GM18520 (cell line): ENCODE measurements around the gene PPP1R14D.

Source experiments
- ATAC-seq: cut with Tn5 transposase; IDR thresholded peaks from one replicate; pipeline ENCODE4 v1.9.1; 2021; ENCODE audit not compliant: unreplicated experiment

Gene PPP1R14D

GRCh38 chr15:40787991-40788390 lies 40.5 kb downstream of the PPP1R14D start:
- ATAC-seq: no peak

- ATAC-seq: no peak
These were observed 41.1 kb downstream of the PPP1R14D start for GRCh38 chr15:40787344-40787841.

DNA sequence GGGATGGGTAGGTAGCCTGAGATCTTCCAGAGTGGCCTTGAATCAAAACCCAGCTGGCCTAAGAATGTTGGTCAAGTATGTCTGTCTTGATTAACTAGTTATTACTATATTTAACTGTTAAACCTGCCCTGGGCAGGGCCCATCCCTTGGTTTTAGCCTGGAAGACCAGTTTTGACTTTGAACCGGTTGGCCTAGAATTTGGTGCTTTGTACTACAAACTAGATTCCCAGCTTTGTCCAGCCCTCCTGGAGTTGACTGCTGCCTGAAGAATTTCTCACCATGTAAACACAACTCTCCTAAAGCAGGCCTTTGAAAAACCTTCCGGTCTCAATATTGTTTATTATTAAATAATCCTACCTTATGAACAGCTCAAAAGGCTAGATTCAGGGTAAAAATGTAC lies 42.7 kb downstream of the PPP1R14D start:
- ATAC-seq: no peak

- no peak for ATAC-seq
These were observed 43.3 kb downstream of the PPP1R14D start for GRCh38 chr15:40785164-40785563.

DNA sequence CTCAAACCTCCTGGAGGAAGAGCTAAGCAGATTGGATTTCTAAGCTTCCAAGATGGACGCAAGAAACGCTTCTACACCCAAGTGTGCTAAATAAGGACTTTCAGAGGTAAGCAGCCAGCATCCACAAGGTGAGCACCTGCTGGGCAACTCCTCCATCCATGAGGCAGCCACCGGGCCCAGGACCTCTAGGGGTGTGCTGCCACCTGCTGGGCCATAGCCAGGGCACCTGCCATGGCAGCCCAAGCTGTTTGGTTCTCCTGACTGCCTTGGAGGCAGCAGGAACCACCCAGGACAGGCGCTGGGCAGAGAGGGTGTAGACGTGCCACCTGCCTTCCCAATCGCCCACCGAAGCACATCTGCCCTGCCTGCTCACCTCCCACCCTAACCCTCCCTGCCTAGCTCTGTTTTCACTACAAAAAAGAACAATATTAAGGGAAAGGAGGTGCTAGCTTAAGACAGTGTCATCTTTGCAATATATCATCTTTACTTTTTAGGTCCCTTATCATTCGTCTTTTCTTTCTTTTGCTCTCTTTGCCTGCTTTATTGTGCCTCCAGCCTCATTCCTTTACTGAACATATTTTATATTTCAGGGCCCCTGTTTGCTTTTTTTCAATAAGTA lies 45.8 kb downstream of the PPP1R14D start:
- peak; percentile 82 for ATAC-seq

DNA sequence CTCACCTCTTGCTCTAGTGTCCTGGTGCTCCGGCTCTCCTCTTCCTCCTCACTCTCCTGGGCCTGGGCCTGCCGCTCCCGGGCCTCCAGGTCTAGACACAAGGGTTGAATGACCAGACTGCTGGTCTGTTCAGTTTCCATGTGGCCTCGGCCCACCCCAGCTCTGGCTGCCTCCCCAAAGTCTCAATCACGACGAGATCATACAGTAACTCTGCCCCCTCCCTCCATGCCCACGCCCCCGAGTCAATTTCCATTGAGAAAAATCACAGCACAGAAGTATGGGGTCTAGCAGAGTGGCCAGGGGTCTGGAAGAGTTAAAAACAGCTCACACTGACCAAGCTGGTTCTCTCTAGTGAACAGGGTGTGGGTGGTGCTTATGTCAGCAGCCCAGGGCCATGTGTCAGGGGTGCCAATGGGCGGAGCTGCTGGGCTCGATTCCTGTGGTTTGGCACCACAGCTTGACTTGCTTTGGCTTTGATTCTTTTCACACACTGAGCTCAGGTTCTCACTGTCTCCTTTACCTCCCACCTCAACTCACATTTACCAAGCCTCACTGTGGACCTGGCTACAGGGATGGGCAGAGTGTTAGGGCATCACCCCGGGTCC lies 51.9 kb downstream of the PPP1R14D start:
- ATAC-seq: no peak

DNA sequence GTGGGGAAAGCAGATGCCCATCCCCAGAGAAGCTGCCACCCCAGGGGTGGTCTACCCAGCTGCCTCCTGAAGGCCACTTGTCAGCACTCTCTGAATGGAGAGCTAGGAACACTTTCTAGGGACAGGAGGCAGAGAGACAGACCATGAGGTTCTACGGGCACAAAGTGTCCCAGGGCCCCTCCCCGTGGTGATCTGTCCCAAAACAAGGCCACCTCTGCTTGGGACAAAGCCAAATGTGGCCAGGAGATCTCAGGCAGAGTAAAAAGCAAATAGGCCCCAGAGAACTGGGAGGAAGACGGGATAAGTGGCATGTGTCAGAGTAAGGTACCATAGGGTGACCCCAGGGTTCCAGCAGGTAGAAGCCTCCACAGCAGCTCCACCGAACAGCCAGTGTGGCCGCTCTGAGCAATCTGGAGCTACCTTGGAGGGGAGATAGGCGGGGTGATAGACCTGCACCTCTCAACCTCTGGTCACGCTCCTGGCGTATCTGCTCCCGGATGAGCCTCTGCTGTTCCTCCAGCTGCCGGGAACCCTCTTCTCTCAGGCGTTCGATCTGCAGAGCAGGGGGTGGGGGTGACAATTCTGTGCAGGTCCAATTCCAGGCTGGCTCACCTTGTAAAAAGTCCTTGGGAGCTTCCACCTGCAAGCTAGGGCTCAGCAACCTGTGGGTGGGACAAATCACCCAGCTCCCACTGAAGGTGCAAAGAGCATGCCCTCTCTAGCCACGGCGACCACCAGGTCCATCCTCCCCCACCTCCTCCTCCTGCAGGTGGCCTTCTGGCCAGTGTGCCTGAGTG lies 52.6 kb downstream of the PPP1R14D start:
- no peak for ATAC-seq

GRCh38 chr15:40775007-40775406 lies 53.5 kb downstream of the PPP1R14D start:
- ATAC-seq: no peak

DNA sequence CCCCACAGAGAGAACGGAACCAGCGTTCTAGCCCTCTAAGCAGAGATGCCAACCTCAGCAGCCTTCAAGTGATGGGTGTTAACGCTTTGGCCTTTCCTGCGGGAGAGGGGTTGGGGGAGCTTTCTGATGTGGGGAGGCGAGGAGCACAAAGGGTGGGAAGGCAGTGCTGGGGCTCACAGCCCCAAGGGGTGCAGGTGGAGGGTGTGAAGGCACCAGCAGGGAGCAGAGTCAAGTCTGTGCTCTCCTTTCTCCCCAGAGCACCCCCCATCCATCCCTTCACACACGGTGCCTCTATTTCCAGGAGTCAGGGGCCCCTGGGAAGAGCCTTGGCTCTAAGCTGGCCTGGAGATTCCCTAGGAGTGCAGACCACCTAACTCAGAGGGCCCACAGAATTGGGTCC lies 54.6 kb downstream of the PPP1R14D start:
- ATAC-seq: no peak

- no peak for ATAC-seq
These were observed 55.0 kb downstream of the PPP1R14D start for GRCh38 chr15:40773496-40773895.

DNA sequence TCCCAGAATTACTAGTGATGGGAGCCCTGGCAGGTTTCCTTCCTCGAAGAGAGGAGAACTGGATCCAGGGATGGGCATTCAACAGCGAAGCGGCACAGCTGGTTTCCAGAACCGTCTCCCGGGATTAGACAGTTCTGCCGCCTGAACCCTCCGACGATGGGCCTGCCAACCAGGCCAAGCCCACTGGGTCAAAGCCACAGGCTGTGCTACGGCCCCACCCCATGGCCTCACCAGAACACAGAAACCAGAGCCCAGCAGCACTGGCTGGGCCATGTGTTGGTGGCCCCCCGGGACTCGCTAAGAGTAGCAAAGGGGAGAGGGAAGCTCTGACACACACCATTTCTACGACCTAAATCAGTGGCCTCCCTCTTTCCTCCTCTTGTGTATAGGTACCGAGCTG lies 56.5 kb downstream of the PPP1R14D start:
- ATAC-seq: no peak

DNA sequence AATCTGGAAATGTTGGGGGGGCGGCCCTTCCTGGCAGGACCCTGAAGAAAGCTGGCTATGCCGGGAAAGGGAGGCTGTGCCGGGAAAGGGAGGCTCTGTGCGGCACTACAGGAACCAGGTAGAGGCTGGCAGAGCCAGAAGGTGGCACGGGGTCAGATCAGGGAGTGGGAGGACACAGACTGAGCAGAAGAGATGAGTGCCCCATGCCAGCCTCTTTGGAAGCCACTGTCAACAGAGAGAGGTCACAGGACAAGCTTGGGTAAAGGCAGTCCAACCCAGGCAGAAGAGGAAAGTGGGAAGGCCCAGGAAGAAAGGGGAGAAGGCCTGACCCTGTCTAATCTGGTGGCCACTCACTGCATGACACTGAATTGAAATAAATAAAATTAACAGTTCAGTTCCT lies 57.3 kb downstream of the PPP1R14D start:
- ATAC-seq: no peak

GRCh38 chr15:40770147-40770721 lies 58.3 kb downstream of the PPP1R14D start:
- no peak for ATAC-seq

GRCh38 chr15:40769274-40770146 lies 59.0 kb downstream of the PPP1R14D start, which contains the start of gene C15orf62:
Gene C15orf62, plus strand, starts transcription at chr15:40769980. Its CDS starts 516 bp downstream, at chr15:40770496.
- no peak for ATAC-seq

DNA sequence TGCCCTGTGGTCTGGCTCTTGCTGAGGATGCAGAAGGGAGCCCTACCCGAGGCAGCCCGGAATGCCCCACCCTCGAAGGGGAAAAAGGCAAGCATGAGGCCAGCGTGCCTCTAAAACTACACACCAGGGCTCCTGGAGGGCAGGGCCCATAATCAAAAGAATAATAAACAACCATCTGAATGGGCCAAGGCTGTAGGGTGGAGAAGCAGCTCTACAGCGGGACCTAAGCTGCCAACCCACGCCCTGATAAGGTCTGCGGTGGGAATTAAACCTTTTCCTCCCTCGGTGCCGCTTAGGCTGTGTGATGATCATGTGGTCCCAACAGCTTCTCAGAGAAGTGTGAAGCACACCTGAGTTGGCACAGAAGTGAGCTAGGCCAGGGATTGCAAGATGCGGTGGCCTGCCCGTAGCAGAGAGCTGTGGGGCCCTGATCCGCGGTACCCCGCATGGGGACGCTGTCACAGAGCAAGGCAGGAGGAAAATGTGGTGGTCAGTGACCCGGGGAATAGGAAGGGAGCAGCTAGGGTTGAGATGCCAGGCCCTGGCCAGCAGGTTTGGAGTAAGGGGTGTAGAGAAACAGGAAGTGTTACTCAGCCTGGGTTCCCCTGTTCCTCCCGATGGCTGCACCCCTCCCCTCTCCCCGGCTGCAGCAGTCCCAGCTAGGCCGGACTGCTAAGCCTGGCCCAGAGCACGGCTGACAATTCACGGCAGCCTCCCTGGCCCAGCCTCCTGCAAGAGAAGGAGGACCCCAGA lies 59.8 kb downstream of the PPP1R14D start:
- no peak for ATAC-seq

DNA sequence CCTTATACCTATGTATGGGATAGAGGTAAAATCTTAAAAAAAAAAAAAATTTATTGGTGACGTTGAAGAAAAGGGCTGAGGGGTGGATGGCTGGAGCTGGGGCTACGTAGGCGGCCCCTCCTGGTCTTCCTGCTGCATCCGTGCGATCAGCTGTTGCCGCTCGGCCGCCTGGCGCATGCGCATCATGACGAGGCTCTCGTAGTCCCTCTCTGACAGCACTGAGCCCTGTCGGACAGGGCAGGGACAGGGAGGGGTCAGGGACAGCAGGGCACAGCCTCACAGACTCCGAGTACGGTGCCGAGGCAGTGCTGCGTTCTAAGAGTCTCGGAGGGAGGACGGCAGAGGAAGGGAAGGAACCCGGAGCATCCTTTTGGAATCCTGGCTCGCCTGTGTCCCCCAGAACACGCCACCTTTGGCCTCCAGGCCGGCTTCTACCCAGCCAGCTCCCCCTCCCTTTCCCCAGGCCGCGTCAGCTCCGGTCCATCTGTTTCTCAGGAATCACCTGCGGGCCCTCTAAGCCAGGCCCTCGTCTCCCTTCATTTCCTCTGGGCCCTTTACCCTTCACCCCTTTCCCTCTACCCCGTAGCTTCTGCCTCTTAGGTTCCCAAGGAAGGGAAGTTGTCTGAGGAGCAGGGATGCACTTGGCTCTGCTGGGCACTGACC lies 60.5 kb downstream of the PPP1R14D start:
- no peak for ATAC-seq

DNA sequence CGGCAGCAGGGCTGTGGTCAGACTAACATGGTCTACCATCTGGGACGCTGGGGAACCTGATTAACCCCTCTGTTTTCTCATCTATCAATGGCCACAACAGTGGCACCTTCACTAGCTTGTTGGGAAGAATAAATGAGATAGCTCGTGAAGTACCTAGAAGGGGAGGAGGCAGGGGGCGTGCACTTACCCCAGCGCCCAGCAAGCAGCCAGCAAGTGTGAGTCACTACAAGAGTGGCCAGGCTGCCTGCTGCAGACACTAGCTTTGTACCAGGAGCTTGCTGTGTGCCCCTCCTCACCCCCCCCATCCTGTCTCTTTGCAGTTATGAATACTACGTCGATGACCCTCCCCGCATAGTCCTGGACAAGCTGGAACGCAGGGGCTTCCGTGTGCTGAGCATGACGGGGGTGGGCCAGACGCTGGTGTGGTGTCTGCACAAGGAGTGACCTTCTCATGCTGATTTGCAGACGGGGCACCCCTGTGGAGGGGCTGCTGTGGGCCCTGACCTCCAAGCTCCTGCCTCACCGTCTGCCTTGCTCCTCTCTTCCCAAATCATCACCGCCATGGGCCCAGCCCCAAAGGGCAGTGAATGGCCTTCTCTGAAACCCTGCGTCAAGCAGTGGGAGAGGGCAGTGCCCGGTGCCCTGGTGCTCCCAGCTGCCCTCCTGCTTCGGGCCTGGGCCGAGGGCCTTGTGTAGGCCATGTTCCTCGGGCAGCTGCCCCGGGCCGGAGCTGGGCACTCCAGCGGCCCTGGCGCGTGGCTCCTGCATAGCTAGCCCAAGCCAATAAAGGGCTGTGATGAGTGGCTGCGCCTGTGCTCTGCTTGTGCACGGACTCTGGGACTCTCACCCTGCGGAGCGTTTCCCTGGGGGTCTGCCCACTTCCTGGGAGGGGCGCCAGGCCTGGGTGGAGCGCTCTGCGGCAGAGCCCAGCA lies 61.3 kb downstream of the PPP1R14D start:
- no peak for ATAC-seq

- ATAC-seq: no peak
These were observed 62.2 kb downstream of the PPP1R14D start for GRCh38 chr15:40766194-40766815.
